GM19463 (cell line): ENCODE data around the gene ANKK1.

ENCODE experiments used
- ATAC-seq: cut with Tn5 transposase; IDR thresholded peaks from one replicate; pipeline ENCODE4 v1.9.1; 2021; ENCODE audit warnings: mild to moderate bottlenecking, moderate library complexity; ENCODE audit not compliant: unreplicated experiment

ANKK1 gene

DNA sequence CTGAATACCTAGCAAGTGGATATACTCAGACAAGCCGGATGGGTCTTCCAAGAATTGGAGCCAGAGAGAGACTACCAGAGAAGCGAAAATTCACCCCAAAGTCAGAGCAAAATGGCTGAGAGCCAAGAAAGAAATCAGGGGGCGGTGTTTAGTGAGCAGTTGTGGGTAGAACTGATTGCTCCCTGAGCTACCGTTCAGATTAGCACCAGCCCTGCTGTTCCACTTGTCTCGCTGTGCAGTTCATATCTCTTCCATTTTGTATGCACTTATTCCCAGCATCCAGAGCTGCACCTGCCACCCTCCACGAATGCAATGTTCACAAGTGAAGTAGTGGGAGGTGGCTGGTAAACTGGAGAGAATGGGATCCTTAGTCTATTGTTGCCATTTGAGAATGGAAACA is 62.2 kb downstream of the ANKK1 start:
- no peak for ATAC-seq
